Brain pericyte (primary cell): Measurements from ENCODE around the gene CCDC73.
"Not testable (repeated sequence)": the region's sequence is repeated elsewhere in the genome, so short reads cannot be mapped to it uniquely, and the experiment has no call there.

ENCODE experiments used
- DNase-seq: peaks from one replicate; pipeline ENCODE4 v3.0.0-alpha.2; 2012; ENCODE audit warnings: low read depth, low spot score

The CCDC73 gene

GRCh38 chr11:32705309-32706033, 89.0 kb downstream of the CCDC73 start:
- no peak for DNase-seq

DNA sequence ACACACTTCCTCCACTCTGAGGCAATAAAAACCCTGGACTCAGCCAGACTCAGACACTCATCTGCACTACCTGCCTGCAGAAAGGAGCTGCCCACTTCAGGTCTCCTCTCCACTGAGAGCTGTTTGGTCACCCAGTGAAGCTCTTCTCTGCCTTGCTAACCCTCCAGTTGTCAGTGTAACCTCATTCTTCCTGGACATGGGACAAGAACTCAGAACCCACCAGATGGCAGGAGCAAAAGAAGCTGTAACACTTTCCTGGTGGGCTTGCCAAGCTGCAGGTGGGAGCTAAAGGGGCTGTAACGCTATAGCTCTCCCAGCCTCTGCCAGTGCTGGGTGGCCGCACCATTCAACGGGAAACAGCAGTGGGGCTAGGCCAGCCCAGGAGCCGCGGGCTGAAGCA, 89.7 kb downstream of the CCDC73 start:
- DNase-seq: no peak

- DNase-seq: no peak
Measured at GRCh38 chr11:32704261-32704660, 90.2 kb downstream of the CCDC73 start.

DNA sequence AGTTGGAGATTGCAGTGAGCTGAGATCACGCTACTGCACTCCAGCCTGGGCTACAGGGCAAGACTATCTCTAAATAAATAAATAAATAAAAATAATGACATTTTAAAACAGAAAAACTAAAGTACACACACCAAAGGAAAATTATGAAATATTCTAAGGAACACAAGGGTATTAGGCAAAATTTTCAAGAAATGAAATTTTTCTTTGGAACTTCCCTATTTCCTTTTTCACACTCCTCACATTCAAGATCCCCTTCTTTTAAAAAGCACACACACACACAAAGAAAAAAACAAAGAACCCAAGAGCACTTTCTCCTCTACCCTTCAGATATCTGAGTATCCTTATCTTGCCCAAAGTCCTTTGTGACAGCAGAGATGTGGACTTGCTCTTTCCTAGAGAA, 92.8 kb downstream of the CCDC73 start:
- DNase-seq: no peak

GRCh38 chr11:32698579-32698978, 95.9 kb downstream of the CCDC73 start:
- DNase-seq: no peak

DNA sequence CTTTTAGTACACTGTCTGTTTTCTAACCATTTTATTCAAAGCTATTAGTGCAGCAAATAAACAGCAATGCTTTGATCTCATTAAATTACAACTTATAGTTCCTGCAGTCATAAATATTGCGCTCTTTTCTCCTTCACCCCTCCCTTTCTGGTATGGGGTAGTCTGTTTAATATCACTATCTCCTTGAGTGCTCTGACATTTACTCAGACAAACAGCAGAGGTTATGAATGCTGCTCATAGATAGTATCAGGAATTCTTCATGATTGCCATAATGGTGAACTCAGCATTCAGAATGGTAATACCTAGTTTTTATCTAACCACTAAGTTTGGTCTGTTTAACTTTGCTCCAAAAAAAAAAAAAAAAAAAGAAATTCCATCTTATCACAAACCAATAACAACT, 123.4 kb downstream of the CCDC73 start:
- no peak for DNase-seq

DNA sequence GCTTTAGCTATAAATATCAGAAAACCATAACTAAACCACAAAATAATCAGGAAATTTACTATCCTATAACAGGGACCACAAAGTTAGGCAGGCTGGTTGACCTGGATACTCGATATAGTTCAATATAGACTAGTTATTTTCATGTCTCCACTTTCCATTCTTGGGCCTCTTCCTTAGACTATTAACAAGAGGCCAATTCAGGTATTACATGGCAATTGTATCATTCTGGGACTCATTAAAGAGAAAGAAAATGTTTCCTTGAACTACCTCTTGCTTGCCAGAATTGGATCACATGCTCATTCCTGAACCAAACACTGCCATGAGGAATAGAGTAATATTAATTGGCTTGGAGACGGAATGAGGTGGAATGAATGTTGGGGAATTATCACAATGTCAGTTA, 134.8 kb downstream of the CCDC73 start:
- DNase-seq: no peak

DNA sequence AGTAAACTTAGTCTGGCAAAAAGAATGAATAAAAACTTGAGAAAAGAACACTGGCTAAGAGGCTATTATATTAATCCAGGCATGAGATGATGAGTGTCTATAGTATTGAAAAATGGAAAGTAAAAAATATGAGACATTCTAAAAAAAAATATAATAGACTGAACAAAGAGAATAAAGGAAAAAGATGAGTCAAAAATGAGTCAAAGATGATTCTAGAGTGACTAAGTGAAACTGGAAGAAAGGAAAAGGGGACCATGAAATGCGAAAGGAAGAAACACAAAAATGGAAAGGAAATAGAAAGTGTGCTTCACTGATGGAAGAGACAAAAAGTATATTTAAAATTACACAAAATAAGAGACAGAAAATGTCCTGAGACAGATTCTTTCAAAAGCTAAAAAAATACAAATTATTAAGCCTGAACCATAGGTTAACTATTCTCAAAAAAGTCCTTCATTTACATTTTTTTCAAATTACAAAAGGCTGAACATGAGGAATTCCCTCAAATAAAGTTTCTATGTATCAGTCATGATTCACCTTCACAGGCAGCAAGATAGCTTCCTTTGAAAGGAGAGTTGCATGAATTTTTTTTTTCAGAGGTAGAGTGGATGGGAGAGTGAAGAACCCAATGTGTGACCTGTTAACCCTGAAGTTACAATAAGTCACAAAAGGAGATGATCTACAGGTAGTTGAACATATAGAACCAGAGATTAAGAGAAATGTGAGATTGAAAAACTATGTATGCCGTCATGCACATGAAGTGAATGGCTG, 135.6 kb downstream of the CCDC73 start:
- DNase-seq: no peak

DNA sequence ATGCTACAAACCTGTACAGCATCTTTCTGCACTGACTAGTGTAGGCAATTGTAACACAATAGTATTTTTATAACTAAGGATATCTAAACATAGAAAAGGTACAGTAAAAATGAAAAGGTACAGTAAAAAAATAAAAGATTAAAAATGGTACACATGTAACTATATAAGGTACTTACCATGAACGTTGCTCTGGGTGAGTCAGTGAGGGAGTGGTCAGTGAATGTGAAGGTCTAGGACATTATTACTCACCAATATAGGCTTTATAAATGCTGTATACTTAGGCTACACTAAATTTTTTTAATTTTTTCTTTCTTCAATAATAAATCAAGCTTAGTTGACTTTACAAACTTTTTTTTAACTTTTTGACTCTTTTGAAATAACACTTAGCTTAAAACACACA, 150.9 kb downstream of the CCDC73 start:
- DNase-seq: no peak

GRCh38 chr11:32641361-32641760, 153.1 kb downstream of the CCDC73 start:
- DNase-seq: no peak

DNA sequence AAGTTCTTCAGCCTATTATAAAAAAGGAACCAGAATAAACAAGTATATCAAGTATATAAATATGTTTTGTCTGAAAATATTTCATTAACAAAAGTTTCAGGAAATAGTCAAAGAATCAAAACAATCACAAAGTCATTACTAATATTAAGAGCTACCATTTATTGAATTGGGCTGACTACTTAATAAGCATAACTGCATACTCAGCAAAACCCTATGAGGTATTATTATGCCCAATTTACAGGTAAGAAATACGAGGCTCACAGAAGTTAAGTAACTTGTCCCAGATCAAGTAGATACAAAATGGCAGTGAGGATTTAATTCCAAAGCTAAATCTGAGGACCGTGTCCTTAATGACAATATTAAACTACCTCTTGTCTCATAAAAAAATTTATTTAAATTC, 158.6 kb downstream of the CCDC73 start:
- no peak for DNase-seq

DNA sequence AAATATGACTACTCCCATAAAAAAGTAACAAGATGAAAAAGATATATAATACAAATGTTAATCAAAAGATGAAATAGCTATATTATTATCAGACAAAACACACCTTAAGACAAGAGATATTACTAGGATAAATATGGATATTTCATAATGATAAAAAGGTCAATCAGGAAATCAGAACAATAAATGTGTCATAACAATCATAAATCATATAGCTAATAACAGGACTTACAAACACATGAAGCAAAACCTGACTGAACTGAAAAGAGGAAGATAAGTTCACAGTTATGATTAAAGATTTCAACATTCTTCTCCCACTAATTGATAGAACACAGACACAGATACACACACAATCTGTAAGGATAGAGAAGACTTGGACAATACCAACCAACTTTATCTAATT, 163.6 kb downstream of the CCDC73 start:
- DNase-seq: no peak

DNA sequence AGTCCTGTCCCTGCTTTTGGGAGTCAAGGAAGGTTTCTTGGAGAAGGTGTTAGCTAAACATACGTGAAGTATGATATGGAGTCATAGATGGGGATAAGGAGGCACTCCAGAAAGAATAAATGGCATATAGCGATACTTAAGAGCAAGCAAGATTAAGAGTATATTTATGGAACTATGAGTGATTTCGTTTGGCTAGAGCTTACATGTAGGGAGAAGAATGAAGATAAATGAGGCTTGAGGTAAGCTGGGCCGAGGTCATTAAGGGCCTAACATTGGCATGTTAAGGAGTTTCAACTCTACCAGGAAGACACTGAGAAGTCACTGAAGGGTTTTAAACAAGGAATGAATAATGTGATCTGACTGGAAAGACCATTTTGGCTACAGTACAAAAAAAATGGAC, 177.6 kb downstream of the CCDC73 start:
- DNase-seq: no peak

- no peak for DNase-seq
Measured at GRCh38 chr11:32615422-32615821, 179.0 kb downstream of the CCDC73 start.

DNA sequence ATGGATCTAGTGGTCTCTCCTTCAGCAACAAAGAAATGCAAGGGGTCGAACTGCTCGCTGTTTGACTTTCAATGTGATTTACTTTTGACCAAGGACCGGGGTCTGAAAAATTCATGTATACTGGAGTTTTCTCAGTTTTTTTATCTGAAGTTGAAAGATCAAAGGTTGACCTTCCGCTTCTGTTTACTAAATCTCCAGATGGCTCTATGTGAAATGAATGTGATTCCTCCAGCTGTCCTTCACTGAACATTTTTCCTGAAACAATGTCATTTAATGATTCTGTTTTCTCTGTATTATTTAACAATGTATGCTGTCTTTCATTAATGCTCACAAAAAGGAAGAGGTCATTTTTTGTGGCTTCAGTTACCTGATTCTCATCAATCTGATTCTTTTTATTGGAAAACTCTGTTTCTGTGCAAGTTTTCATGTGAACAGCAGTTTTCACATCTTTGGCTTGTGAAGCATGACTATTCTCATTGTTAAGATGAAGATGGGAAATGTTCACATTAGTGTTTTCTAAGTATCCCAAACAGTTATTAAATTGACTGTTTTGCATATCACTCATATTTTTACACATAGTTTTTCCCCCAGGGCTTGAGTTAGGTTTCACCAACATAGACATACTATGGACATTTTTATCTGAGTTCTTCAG, 180.8 kb downstream of the CCDC73 start:
- DNase-seq: no peak

GRCh38 chr11:32610797-32611352, 183.6 kb downstream of the CCDC73 start:
- no peak for DNase-seq

GRCh38 chr11:32608826-32609225, 185.6 kb downstream of the CCDC73 start:
- not testable (repeated sequence) for DNase-seq

GRCh38 chr11:32606220-32606619, 188.2 kb downstream of the CCDC73 start:
- no peak for DNase-seq

- DNase-seq: no peak
Measured at GRCh38 chr11:32602657-32603415, 191.6 kb downstream of the CCDC73 start.

GRCh38 chr11:32597921-32598320, 196.5 kb downstream of the CCDC73 start:
- no peak for DNase-seq

GRCh38 chr11:32596114-32596513, 198.3 kb downstream of the CCDC73 start:
- not testable (repeated sequence) for DNase-seq

- no peak for DNase-seq
Measured at GRCh38 chr11:32594272-32594671, 200.2 kb downstream of the CCDC73 start.
